Neural progenitor cell (in vitro differentiated cells): ENCODE measurements around the gene CALR. TPM values are rescaled to one million over a fixed set of nuclear protein-coding genes. Genes with fewer than 3 reads are reported as not detected.

ENCODE experiments used
- DNase-seq: peaks from one replicate; pipeline ENCODE4 v3.0.0-alpha.2; 2016; ENCODE audit warnings: low spot score
- H2AFZ ChIP-seq: fragments of 200-600 bp; sonication (generic); replicated peaks from 2 replicates; pipeline ENCODE4 v1.6.1; 2016; ENCODE audit warnings: antibody characterized with exemption
- H3F3A ChIP-seq: fragments of 200-600 bp; sonication (generic); 2 replicates; pipeline ENCODE4 v1.6.1; 2016; ENCODE audit warnings: antibody characterized with exemption, low read depth
- H3K27ac ChIP-seq: fragments of 200-600 bp; sonication (generic); 2 replicates; pipeline ENCODE4 v1.5.1; 2016; ENCODE audit warnings: mild to moderate bottlenecking
- H3K27me3 ChIP-seq: fragments of 200-600 bp; sonication (generic); 2 replicates; pipeline ENCODE4 v1.6.1; 2016; ENCODE audit warnings: mild to moderate bottlenecking, moderate library complexity
- H3K36me3 ChIP-seq: fragments of 200-600 bp; sonication (generic); 2 replicates; pipeline ENCODE4 v1.5.1; 2016
- H3K4me1 ChIP-seq: fragments of 200-600 bp; sonication (generic); 2 replicates; pipeline ENCODE4 v1.6.1; 2016; ENCODE audit warnings: mixed run types
- H3K4me2 ChIP-seq: fragments of 200-600 bp; sonication (generic); 2 replicates; pipeline ENCODE4 v1.6.1; 2016
- H3K4me3 ChIP-seq: fragments of 200-600 bp; sonication (generic); 2 replicates; pipeline ENCODE4 v1.5.1; 2016
- H3K79me2 ChIP-seq: fragments of 200-600 bp; sonication (generic); 2 replicates; pipeline ENCODE4 v1.6.1; 2016; ENCODE audit warnings: low read depth
- H3K9ac ChIP-seq: fragments of 200-600 bp; sonication (generic); 2 replicates; pipeline ENCODE4 v1.6.1; 2016
- H3K9me3 ChIP-seq: fragments of 200-600 bp; sonication (generic); 2 replicates; pipeline ENCODE4 v1.5.1; 2016; ENCODE audit warnings: low read depth
- H4K20me1 ChIP-seq: fragments of 200-600 bp; sonication (generic); 2 replicates; pipeline ENCODE4 v1.6.1; 2016; ENCODE audit warnings: low read depth
- H3K27ac Mint-ChIP-seq: 3 replicates; pipeline ENCODE4 v1.8.0; 2021; ENCODE audit warnings: mixed read lengths
- H3K27me3 Mint-ChIP-seq: 2 replicates; pipeline ENCODE4 v1.8.0; 2022; ENCODE audit warnings: low read depth, mild to moderate bottlenecking, inconsistent platforms, moderate library complexity, mixed read lengths; ENCODE audit not compliant: insufficient read depth
- H3K36me3 Mint-ChIP-seq: 3 replicates; pipeline ENCODE4 v1.8.0; 2021; ENCODE audit warnings: mixed read lengths
- H3K4me1 Mint-ChIP-seq: 3 replicates; pipeline ENCODE4 v1.8.0; 2021; ENCODE audit warnings: mixed read lengths
- H3K4me3 Mint-ChIP-seq: 3 replicates; pipeline ENCODE4 v1.8.0; 2021; ENCODE audit warnings: mild to moderate bottlenecking, moderate library complexity, mixed read lengths
- H3K9me3 Mint-ChIP-seq: 3 replicates; pipeline ENCODE4 v1.8.0; 2020; ENCODE audit warnings: mixed read lengths
- EZH2 ChIP-seq: fragments of 200-600 bp; sonication (generic); IDR thresholded peaks from 2 replicates; pipeline ENCODE4 v1.6.1; 2017; ENCODE audit warnings: antibody characterized with exemption, mild to moderate bottlenecking, moderate library complexity
- EZH2phosphoT487 ChIP-seq: fragments of 200-600 bp; sonication (generic); IDR thresholded peaks from 2 replicates; pipeline ENCODE4 v1.6.1; 2017; ENCODE audit warnings: antibody characterized with exemption
- total RNA-seq: library from RNA; depleted of rRNA; stranded (reverse); fragments of >200 nt; gene quantifications from 2 replicates; pipeline ENCODE4 v1.2.3, GENCODE V29; 2015; ENCODE audit warnings: low replicate concordance
- TF ChIP-seq, protein P1 (sequence below): fragments of 200-600 bp; sonication (generic); IDR thresholded peaks from 2 replicates; pipeline ENCODE4 v1.5.1; 2017; ENCODE audit warnings: antibody characterized with exemption, mild to moderate bottlenecking

CALR gene
- total RNA-seq, 1 donor from 2014 or later: 437 TPM

GRCh38 chr19:12983542-12984142, 45.2 kb downstream of the CALR start:
- H3K27ac ChIP-seq: no peak overlapping the region

GRCh38 chr19:12984143-12984627, 45.8 kb downstream of the CALR start:
- Histone ChIP-seq H3K9me3 (no peaks in the 10 kb centered on the region), H3K36me3 (no peaks in the 10 kb centered on the region), H3K4me3 (no peak overlapping the region), H4K20me1 (peaks cover 5% of the 10 kb centered on the region), H3K4me1 (no peaks in the 10 kb centered on the region), H3K4me2 (no peak overlapping the region), H3F3A (peaks cover 6% of the 10 kb centered on the region), H3K27ac (no peak overlapping the region), H3K27me3 (peaks cover 100% of the 10 kb centered on the region), H2AFZ (no peak overlapping the region), H3K9ac (no peak overlapping the region), H3K79me2 (no peaks in the 10 kb centered on the region)
- no peak overlapping the region for H3K27ac Mint-ChIP-seq
- H3K9me3 Mint-ChIP-seq: peaks cover 2% of the 10 kb centered on the region
- TF ChIP-seq, protein P1, sequence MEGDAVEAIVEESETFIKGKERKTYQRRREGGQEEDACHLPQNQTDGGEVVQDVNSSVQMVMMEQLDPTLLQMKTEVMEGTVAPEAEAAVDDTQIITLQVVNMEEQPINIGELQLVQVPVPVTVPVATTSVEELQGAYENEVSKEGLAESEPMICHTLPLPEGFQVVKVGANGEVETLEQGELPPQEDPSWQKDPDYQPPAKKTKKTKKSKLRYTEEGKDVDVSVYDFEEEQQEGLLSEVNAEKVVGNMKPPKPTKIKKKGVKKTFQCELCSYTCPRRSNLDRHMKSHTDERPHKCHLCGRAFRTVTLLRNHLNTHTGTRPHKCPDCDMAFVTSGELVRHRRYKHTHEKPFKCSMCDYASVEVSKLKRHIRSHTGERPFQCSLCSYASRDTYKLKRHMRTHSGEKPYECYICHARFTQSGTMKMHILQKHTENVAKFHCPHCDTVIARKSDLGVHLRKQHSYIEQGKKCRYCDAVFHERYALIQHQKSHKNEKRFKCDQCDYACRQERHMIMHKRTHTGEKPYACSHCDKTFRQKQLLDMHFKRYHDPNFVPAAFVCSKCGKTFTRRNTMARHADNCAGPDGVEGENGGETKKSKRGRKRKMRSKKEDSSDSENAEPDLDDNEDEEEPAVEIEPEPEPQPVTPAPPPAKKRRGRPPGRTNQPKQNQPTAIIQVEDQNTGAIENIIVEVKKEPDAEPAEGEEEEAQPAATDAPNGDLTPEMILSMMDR: no peak
- TF ChIP-seq EZH2: no peak
- TF ChIP-seq EZH2phosphoT487: no peak
- DNase-seq: no peak
- no peaks in the 10 kb centered on the region for H3K36me3 Mint-ChIP-seq
- peaks cover 17% of the 10 kb centered on the region for H3K27me3 Mint-ChIP-seq
- H3K4me3 Mint-ChIP-seq: no peak overlapping the region
- H3K4me1 Mint-ChIP-seq: peaks cover 13% of the 10 kb centered on the region

More at GRCh38 chr19:12983542-12984142, 45.2 kb downstream of the CALR start:
- no peaks in the 10 kb centered on the region for H3K36me3 Mint-ChIP-seq
- no peak overlapping the region for H3K4me3 Mint-ChIP-seq
- Histone ChIP-seq H3K79me2 (no peaks in the 10 kb centered on the region), H3K27me3 (peaks cover 100% of the 10 kb centered on the region), H3K4me3 (peak overlapping the region; percentile 36), H3K4me1 (no peaks in the 10 kb centered on the region), H3F3A (peaks cover 6% of the 10 kb centered on the region), H2AFZ (peak overlapping the region; percentile 80), H3K9ac (no peak overlapping the region), H3K36me3 (no peaks in the 10 kb centered on the region), H3K9me3 (no peaks in the 10 kb centered on the region), H3K4me2 (peak overlapping the region; percentile 76), H4K20me1 (peaks cover 5% of the 10 kb centered on the region)
- peaks cover 13% of the 10 kb centered on the region for H3K4me1 Mint-ChIP-seq
- H3K9me3 Mint-ChIP-seq: peaks cover 2% of the 10 kb centered on the region
- TF ChIP-seq EZH2phosphoT487 (no peak), EZH2 (peak; percentile 38)
- TF ChIP-seq, protein P1: peak; percentile 87
- peaks cover 21% of the 10 kb centered on the region for H3K27me3 Mint-ChIP-seq
- peak; percentile 91 for DNase-seq
- no peak overlapping the region for H3K27ac Mint-ChIP-seq

GRCh38 chr19:12984683-12985048, 46.3 kb downstream of the CALR start:
- Histone ChIP-seq H3K36me3 (no peaks in the 10 kb centered on the region), H3K4me3 (no peak overlapping the region), H4K20me1 (peaks cover 5% of the 10 kb centered on the region), H2AFZ (no peak overlapping the region), H3F3A (peaks cover 6% of the 10 kb centered on the region), H3K9me3 (no peaks in the 10 kb centered on the region), H3K9ac (no peak overlapping the region), H3K4me1 (no peaks in the 10 kb centered on the region), H3K27ac (no peak overlapping the region), H3K27me3 (peaks cover 100% of the 10 kb centered on the region), H3K4me2 (no peak overlapping the region), H3K79me2 (no peaks in the 10 kb centered on the region)
- H3K4me3 Mint-ChIP-seq: peak overlapping the region; percentile 72
- H3K9me3 Mint-ChIP-seq: peaks cover 2% of the 10 kb centered on the region
- TF ChIP-seq EZH2: no peak
- TF ChIP-seq EZH2phosphoT487: no peak
- TF ChIP-seq, protein P1: no peak
- H3K27ac Mint-ChIP-seq: no peak overlapping the region
- peaks cover 16% of the 10 kb centered on the region for H3K27me3 Mint-ChIP-seq
- no peaks in the 10 kb centered on the region for H3K36me3 Mint-ChIP-seq
- DNase-seq: no peak
- H3K4me1 Mint-ChIP-seq: peaks cover 13% of the 10 kb centered on the region
